ENCODE measurements around the gene SLC25A18.
A peak's percentile ranks its signal among the peaks of the same experiment; 100 is the strongest.

Gene SLC25A18

GRCh38 chr22:17639247-17639741 lies 76.0 kb downstream of the SLC25A18 start:
- H3K4me3 ChIP-seq, result peak overlapping the region; percentile 70 to 96 (median 87)
- H3K27ac ChIP-seq, result peak overlapping the region; percentile 84 to 100 (median 99)

Measured in skin epidermis (tissue), 12 donors.